ENCODE measurements around the gene PCSK5. TPM values are rescaled to one million over a fixed set of nuclear protein-coding genes. Genes with fewer than 3 reads are reported as not detected.

Gene PCSK5
- total and polyA plus RNA-seq, 4 donors: 0.58 to 3.6 (median 0.82) TPM

- Histone ChIP-seq H3K9me3 (ENCODE audit: control insufficient read depth in 4 of 4, low read length in 3 of 4) (no peaks in the 10 kb centered on the region), H3K27ac (ENCODE audit: low read depth in 1 of 2, low read length in 2 of 2) (no peak overlapping the region), H3K4me3 (ENCODE audit: low read depth in 1 of 3, low read length in 3 of 3) (no peak overlapping the region), H3K4me1 (ENCODE audit: control insufficient read depth in 4 of 4, insufficient read depth in 4 of 4, low read length in 3 of 4) (peaks cover 0 to 5% (median 2%) of the 10 kb centered on the region in 4 donors), H3K36me3 (ENCODE audit: control insufficient read depth in 4 of 4, insufficient read depth in 3 of 4, low read depth in 1 of 4, low read length in 3 of 4) (no peaks in the 10 kb centered on the region), H3K9ac (ENCODE audit: low read depth in 1 of 2, low read length in 2 of 2) (no peak overlapping the region), H3K27me3 (ENCODE audit: control insufficient read depth in 4 of 4, insufficient read depth in 4 of 4, low read length in 3 of 4) (no peaks in the 10 kb centered on the region)
- 93% methylated on average over 6 of the region's 6 CpGs for WGBS
- no peak for DNase-seq (ENCODE audit: low spot score)
- TF ChIP-seq FOXA1 (IDR thresholded peaks at IDR 0.05) (no peak), RXRA (IDR thresholded peaks at IDR 0.05) (no peak), RAD21 (IDR thresholded peaks at IDR 0.05) (no peak), FOXA2 (IDR thresholded peaks at IDR 0.05) (no peak), YY1 (IDR thresholded peaks at IDR 0.05) (no peak), HNF4G (IDR thresholded peaks at IDR 0.05) (no peak), CTCF (IDR thresholded peaks at IDR 0.05; ENCODE audit: low read depth, low read length, missing input control) (no peak), SP1 (IDR thresholded peaks at IDR 0.05) (no peak), EGR1 (IDR thresholded peaks at IDR 0.05; ENCODE audit: low read depth in 2 of 2) (no peak)
- TF ChIP-seq, protein P1, sequence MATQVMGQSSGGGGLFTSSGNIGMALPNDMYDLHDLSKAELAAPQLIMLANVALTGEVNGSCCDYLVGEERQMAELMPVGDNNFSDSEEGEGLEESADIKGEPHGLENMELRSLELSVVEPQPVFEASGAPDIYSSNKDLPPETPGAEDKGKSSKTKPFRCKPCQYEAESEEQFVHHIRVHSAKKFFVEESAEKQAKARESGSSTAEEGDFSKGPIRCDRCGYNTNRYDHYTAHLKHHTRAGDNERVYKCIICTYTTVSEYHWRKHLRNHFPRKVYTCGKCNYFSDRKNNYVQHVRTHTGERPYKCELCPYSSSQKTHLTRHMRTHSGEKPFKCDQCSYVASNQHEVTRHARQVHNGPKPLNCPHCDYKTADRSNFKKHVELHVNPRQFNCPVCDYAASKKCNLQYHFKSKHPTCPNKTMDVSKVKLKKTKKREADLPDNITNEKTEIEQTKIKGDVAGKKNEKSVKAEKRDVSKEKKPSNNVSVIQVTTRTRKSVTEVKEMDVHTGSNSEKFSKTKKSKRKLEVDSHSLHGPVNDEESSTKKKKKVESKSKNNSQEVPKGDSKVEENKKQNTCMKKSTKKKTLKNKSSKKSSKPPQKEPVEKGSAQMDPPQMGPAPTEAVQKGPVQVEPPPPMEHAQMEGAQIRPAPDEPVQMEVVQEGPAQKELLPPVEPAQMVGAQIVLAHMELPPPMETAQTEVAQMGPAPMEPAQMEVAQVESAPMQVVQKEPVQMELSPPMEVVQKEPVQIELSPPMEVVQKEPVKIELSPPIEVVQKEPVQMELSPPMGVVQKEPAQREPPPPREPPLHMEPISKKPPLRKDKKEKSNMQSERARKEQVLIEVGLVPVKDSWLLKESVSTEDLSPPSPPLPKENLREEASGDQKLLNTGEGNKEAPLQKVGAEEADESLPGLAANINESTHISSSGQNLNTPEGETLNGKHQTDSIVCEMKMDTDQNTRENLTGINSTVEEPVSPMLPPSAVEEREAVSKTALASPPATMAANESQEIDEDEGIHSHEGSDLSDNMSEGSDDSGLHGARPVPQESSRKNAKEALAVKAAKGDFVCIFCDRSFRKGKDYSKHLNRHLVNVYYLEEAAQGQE (IDR thresholded peaks at IDR 0.05): no peak
These were observed 56.3 kb downstream of the PCSK5 start for GRCh38 chr9:75946766-75947165.

DNA sequence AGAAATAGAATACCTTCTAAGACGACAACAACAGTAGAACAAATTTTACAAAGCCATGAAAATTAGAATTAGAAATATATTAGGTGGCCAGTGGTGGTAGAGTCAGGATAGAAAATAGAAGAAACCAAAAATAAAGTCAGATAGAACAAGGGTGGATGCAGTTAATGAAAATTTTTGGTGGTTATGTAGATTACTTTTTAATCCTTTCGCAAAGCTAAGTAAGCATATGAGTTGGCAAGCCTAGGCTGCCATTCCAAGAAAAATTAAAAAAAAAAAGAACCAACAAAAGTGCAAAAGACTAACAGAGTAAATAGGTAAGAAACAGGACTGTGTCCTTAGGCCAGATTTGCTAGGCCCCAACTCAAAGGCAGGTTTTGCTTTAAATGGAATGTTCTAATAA, 56.8 kb downstream of the PCSK5 start:
- H3K9ac ChIP-seq (ENCODE audit: low read depth in 1 of 2, low read length in 2 of 2): no peak overlapping the region
- H3K4me1 ChIP-seq (ENCODE audit: control insufficient read depth in 4 of 4, insufficient read depth in 4 of 4, low read length in 3 of 4): peaks cover 0 to 5% (median 2%) of the 10 kb centered on the region in 4 donors
- WGBS: 97% methylated on average over 2 of the region's 2 CpGs
- H3K9me3 ChIP-seq (ENCODE audit: control insufficient read depth in 4 of 4, low read length in 3 of 4): no peaks in the 10 kb centered on the region
- no peaks in the 10 kb centered on the region for H3K36me3 ChIP-seq (ENCODE audit: control insufficient read depth in 4 of 4, insufficient read depth in 3 of 4, low read depth in 1 of 4, low read length in 3 of 4)
- H3K4me3 ChIP-seq (ENCODE audit: low read depth in 1 of 3, low read length in 3 of 3): no peak overlapping the region
- no peaks in the 10 kb centered on the region for H3K27me3 ChIP-seq (ENCODE audit: control insufficient read depth in 4 of 4, insufficient read depth in 4 of 4, low read length in 3 of 4)
- no peak for TF ChIP-seq ATF3 (IDR thresholded peaks at IDR 0.05)
- DNase-seq (ENCODE audit: low spot score): no peak
- H3K27ac ChIP-seq (ENCODE audit: low read depth in 1 of 2, low read length in 2 of 2): no peak overlapping the region

- no peaks in the 10 kb centered on the region for H3K9me3 ChIP-seq (ENCODE audit: control insufficient read depth in 4 of 4, low read length in 3 of 4)
- TF ChIP-seq SP1 (IDR thresholded peaks at IDR 0.05) (peak; percentile 93), GABPA (IDR thresholded peaks at IDR 0.05 in 1 of 2, conservative IDR thresholded peaks at IDR 0.05 in 1 of 2) (no peak), RAD21 (IDR thresholded peaks at IDR 0.05) (peak; percentile 42 to 53), RXRA (IDR thresholded peaks at IDR 0.05) (peak in 1 of 2 donors; percentile 88), TAF1 (conservative IDR thresholded peaks at IDR 0.05) (no peak), MAX (IDR thresholded peaks at IDR 0.05) (peak; percentile 60), HNF4G (IDR thresholded peaks at IDR 0.05) (peak; percentile 93), JUND (IDR thresholded peaks at IDR 0.05) (peak; percentile 98 to 99), YY1 (IDR thresholded peaks at IDR 0.05) (peak; percentile 72), FOXA2 (IDR thresholded peaks at IDR 0.05) (no peak), NR2F2 (IDR thresholded peaks at IDR 0.05) (peak; percentile 37), EGR1 (IDR thresholded peaks at IDR 0.05; ENCODE audit: low read depth in 2 of 2) (peak in 1 of 2 donors; percentile 44), ATF3 (IDR thresholded peaks at IDR 0.05) (peak; percentile 94), ZBTB33 (IDR thresholded peaks at IDR 0.05) (peak; percentile 64), CTCF (IDR thresholded peaks at IDR 0.05; ENCODE audit: low read depth, low read length, missing input control) (no peak)
These were observed 60.5 kb downstream of the PCSK5 start for GRCh38 chr9:75950998-75951397.

More at GRCh38 chr9:75950998-75951397, 60.5 kb downstream of the PCSK5 start:
- no peak overlapping the region for H3K4me3 ChIP-seq (ENCODE audit: low read depth in 1 of 3, low read length in 3 of 3)
- H3K36me3 ChIP-seq (ENCODE audit: control insufficient read depth in 4 of 4, insufficient read depth in 3 of 4, low read depth in 1 of 4, low read length in 3 of 4): no peaks in the 10 kb centered on the region
- H3K27ac ChIP-seq (ENCODE audit: low read depth in 1 of 2, low read length in 2 of 2): peak overlapping the region; percentile 26 to 70
- H3K9ac ChIP-seq (ENCODE audit: low read depth in 1 of 2, low read length in 2 of 2): no peak overlapping the region
- WGBS: 34% methylated on average over 3 of the region's 3 CpGs
- peaks cover 0 to 7% (median 4%) of the 10 kb centered on the region in 4 donors for H3K4me1 ChIP-seq (ENCODE audit: control insufficient read depth in 4 of 4, insufficient read depth in 4 of 4, low read length in 3 of 4)
- DNase-seq (ENCODE audit: low spot score): no peak
- no peaks in the 10 kb centered on the region for H3K27me3 ChIP-seq (ENCODE audit: control insufficient read depth in 4 of 4, insufficient read depth in 4 of 4, low read length in 3 of 4)
